HepG2 (cell line): ENCODE measurements around the gene APRT. TPM values are rescaled to one million over a fixed set of nuclear protein-coding genes. Genes with fewer than 3 reads are reported as not detected.

Experiments used
- ATAC-seq: fragments of 200-7000 bp; cut with Tn5 transposase; 3 replicates; pipeline ENCODE4 v1.9.1; 2020; ENCODE audit warnings: mild to moderate bottlenecking, moderate library complexity
- BruUV-seq: library from RNA; stranded (reverse); fragments of 400-500 nt; replicated peaks from 2 replicates; lab custom pipeline; 2021; lab: Mats Ljungman, UMichigan
- CTCF ChIA-PET: fragments of 300-600 bp; formaldehyde crosslinking; extraction: SDS; loops from one replicate; lab custom pipeline; 2021; ENCODE audit warnings: low total read pairs, inconsistent platforms, low intra/inter-chr PET ratio; lab: Yijun Ruan, JAX
- POLR2A ChIA-PET: fragments of 350-600 bp; sonication (Branson Sonifier 250); formaldehyde crosslinking; loops from one replicate; lab custom pipeline; 2020; ENCODE audit warnings: antibody characterized with exemption, inconsistent platforms; lab: Yijun Ruan, JAX
- DNase-seq: peaks from one replicate; pipeline ENCODE4 v3.0.0-alpha.2; 2015; ENCODE audit warnings: low spot score
- FAIRE-seq: peaks from 3 replicates; lab custom pipeline; 2011; peaks lifted over from hg19 to GRCh38; lab: Jason Lieb, UNC
- H2AFZ ChIP-seq: one replicate; pipeline ENCODE4 v1.6.1; 2011; ENCODE audit warnings: low read length, inconsistent platforms
- H3K27ac ChIP-seq: fragments of 300-600 bp; 3 replicates; pipeline ENCODE4 v1.8.0; 2011; ENCODE audit warnings: mixed run types, mild to moderate bottlenecking, mixed read lengths, low read length, inconsistent platforms; ENCODE audit not compliant: insufficient read depth; ENCODE audit errors: extremely low read length
- H3K27me3 ChIP-seq, 2 experiments: fragments of 200-600 bp in 1 of 2; 2 replicates in 1 of 2; 3 replicates in 1 of 2; pipeline versions ENCODE4 v1.6.0 to v1.8.0; 2011; ENCODE audit warnings: low read length in 2 of 2, mild to moderate bottlenecking in 2 of 2, moderate library complexity in 2 of 2, inconsistent platforms in 1 of 2; ENCODE audit not compliant: insufficient read depth in 2 of 2, control insufficient read depth in 1 of 2
- H3K36me3 ChIP-seq, 2 experiments: fragments of 200-600 bp in 1 of 2; replicated peaks in 1 of 2; 2 replicates in 1 of 2; 3 replicates in 1 of 2; pipeline versions ENCODE4 v1.5.1 to v1.8.0; 2011; ENCODE audit warnings: low read length in 2 of 2, inconsistent platforms in 1 of 2; ENCODE audit not compliant: insufficient read depth in 2 of 2, control insufficient read depth in 1 of 2
- H3K4me1 ChIP-seq: 2 replicates; pipeline ENCODE4 v1.5.1; 2012; ENCODE audit warnings: low read length, inconsistent platforms; ENCODE audit not compliant: insufficient read depth
- H3K4me2 ChIP-seq: 2 replicates; pipeline ENCODE4 v1.6.0; 2011; ENCODE audit warnings: low read depth, low read length, inconsistent platforms
- H3K4me3 ChIP-seq, 3 experiments: fragments of 200-600 bp in 1 of 3; sonication (generic), shearing (Covaris generic) in 1 of 3; replicated peaks in 1 of 3; 2 replicates each; pipeline ENCODE4 v1.5.1; 2011 to 2016; ENCODE audit warnings: low read length in 3 of 3, inconsistent platforms in 2 of 3, low read depth in 2 of 3, mild to moderate bottlenecking in 2 of 3, control low read depth in 1 of 3, mixed read lengths in 1 of 3; ENCODE audit not compliant: insufficient read depth in 1 of 3
- H3K79me2 ChIP-seq: one replicate; pipeline ENCODE4 v1.6.1; 2011; ENCODE audit warnings: low read length, inconsistent platforms; ENCODE audit not compliant: insufficient read depth
- H3K9ac ChIP-seq: 2 replicates; pipeline ENCODE4 v1.6.0; 2011; ENCODE audit warnings: mild to moderate bottlenecking, low read depth, low read length, inconsistent platforms; ENCODE audit not compliant: insufficient read depth
- H3K9me3 ChIP-seq: 2 replicates; pipeline ENCODE4 v1.5.1; 2012; ENCODE audit warnings: mild to moderate bottlenecking, low read length
- H4K20me1 ChIP-seq: 2 replicates; pipeline ENCODE4 v1.6.0; 2011; ENCODE audit warnings: inconsistent platforms, mild to moderate bottlenecking, low read length, moderate library complexity; ENCODE audit not compliant: insufficient read depth
- ADNP ChIP-seq: sonication (generic); formaldehyde crosslinking; IDR thresholded peaks from 2 replicates; pipeline ENCODE4 v1.4.0; 2020; ENCODE audit warnings: missing genetic modification reagents
- AGO2 ChIP-seq: fragments of 200-400 bp; formaldehyde crosslinking; optimal IDR thresholded peaks from 2 replicates; pipeline ENCODE3; 2017; ENCODE audit warnings: mild to moderate bottlenecking, low read depth, low read length, moderate library complexity
- HDAC2 ChIP-seq: sonication (generic); formaldehyde crosslinking; IDR thresholded peaks from 2 replicates; pipeline ENCODE4 v1.4.0; 2020; ENCODE audit warnings: missing genetic modification reagents
- HNRNPL ChIP-seq: fragments of 200-400 bp; formaldehyde crosslinking; IDR thresholded peaks from 2 replicates; pipeline ENCODE4 v1.6.1; 2017; ENCODE audit warnings: mild to moderate bottlenecking, low read depth, low read length
- HOXD1 ChIP-seq: sonication (generic); formaldehyde crosslinking; IDR thresholded peaks from 2 replicates; pipeline ENCODE4 v1.5.0; 2020; ENCODE audit warnings: missing genetic modification reagents
- KDM1A ChIP-seq: IDR thresholded peaks from 2 replicates; pipeline ENCODE4 v1.6.1; 2016; ENCODE audit warnings: missing compliant biosample characterization
- NFE2L2 ChIP-seq: fragments of 150-350 bp; IDR thresholded peaks from 2 replicates; pipeline ENCODE4 v1.6.1; 2014; ENCODE audit warnings: low read length
- RXRA ChIP-seq: sonication (generic); formaldehyde crosslinking; IDR thresholded peaks from 2 replicates; pipeline ENCODE4 v1.5.1; 2020; ENCODE audit warnings: missing genetic modification reagents
- ZBTB43 ChIP-seq: sonication (generic); formaldehyde crosslinking; conservative IDR thresholded peaks from 2 replicates; pipeline ENCODE4 v1.4.0; 2020; ENCODE audit warnings: missing genetic modification reagents
- ZFX ChIP-seq: sonication (generic); formaldehyde crosslinking; IDR thresholded peaks from 2 replicates; pipeline ENCODE4 v1.4.0; 2020; ENCODE audit warnings: mild to moderate bottlenecking, low read depth, missing genetic modification reagents, moderate library complexity
- ZMYM3 ChIP-seq: sonication (generic); formaldehyde crosslinking; IDR thresholded peaks from 2 replicates; pipeline ENCODE4 v1.5.1; 2020; ENCODE audit warnings: mild to moderate bottlenecking, missing genetic modification reagents
- ZNF260 ChIP-seq: sonication (generic); formaldehyde crosslinking; IDR thresholded peaks from 2 replicates; pipeline ENCODE4 v1.4.0; 2020; ENCODE audit warnings: missing genetic modification reagents, low read depth, mild to moderate bottlenecking, borderline replicate concordance
- ZNF563 ChIP-seq: sonication (generic); formaldehyde crosslinking; IDR thresholded peaks from 2 replicates; pipeline ENCODE4 v1.8.0; 2022; ENCODE audit warnings: mild to moderate bottlenecking, moderate library complexity, missing genetic modification reagents
- ZNF629 ChIP-seq: sonication (generic); formaldehyde crosslinking; conservative IDR thresholded peaks from 2 replicates; pipeline ENCODE4 v1.5.0; 2020; ENCODE audit warnings: missing genetic modification reagents
- WGBS: methylation state at CpG from one replicate; pipeline ENCODE4 v1.1.6; 2017; ENCODE audit warnings: low lambda C conversion rate; 5-methylcytosine and 5-hydroxymethylcytosine counted together
- in situ Hi-C: cut with HindIII; loops from 2 replicates; pipeline ENCODE4 v1.10.0; 2017; ENCODE audit warnings: low pct_unique_long_range_greater_than_20kb; ENCODE audit not compliant: extremely low pct_ligation_motif_present
- intact Hi-C: fragments of 100-400 bp; cut with micrococcal nuclease; formaldehyde crosslinking; loops from one replicate; pipeline ENCODE4 v1.10.0; 2022; ENCODE audit not compliant: unreplicated experiment
- polyA plus RNA-seq, 8 experiments: library from polyadenylated mRNA; depleted of rRNA in 3 of 8; stranded (reverse) in 7 of 8; unstranded in 1 of 8; fragments of >200 nt; fragmentation: Illumina TruSeq in 4 of 8; extraction: Trizol in 4 of 8; gene quantifications; 2 replicates each; pipeline versions ENCODE4 v1.2.1 to v1.2.3, GENCODE V29; 2011 to 2016; ENCODE audit warnings: low read depth in 4 of 8, missing spikeins in 1 of 8, mixed read lengths in 1 of 8; ENCODE audit not compliant: insufficient read depth in 1 of 8
- total RNA-seq, 5 experiments: library from RNA; depleted of rRNA; stranded (reverse); fragments of >200 nt; fragmentation: Illumina TruSeq; extraction: Trizol; gene quantifications; 2 replicates each; pipeline ENCODE4 v1.2.3, GENCODE V29; 2016; ENCODE audit warnings: low read depth in 1 of 5
- TF ChIP-seq, protein P1 (sequence below): sonication (generic); formaldehyde crosslinking; IDR thresholded peaks from 2 replicates; pipeline ENCODE4 v1.4.0; 2020; ENCODE audit warnings: missing genetic modification reagents
- TF ChIP-seq, protein P2 (sequence below): sonication (generic); formaldehyde crosslinking; IDR thresholded peaks from 2 replicates; pipeline ENCODE4 v1.4.0; 2020; ENCODE audit warnings: missing genetic modification reagents

Gene APRT
- total and polyA plus RNA-seq, 2 of the 13 experiments (the other 11 are each of a cell fraction or from before 2014, with no cell fraction given) = 155 to 242 TPM

GRCh38 chr16:88761830-88762229 lies 49.9 kb downstream of the APRT start (continued):
- TF ChIP-seq ZBTB43 (CRISPR knock-in tag) = no peak

DNA sequence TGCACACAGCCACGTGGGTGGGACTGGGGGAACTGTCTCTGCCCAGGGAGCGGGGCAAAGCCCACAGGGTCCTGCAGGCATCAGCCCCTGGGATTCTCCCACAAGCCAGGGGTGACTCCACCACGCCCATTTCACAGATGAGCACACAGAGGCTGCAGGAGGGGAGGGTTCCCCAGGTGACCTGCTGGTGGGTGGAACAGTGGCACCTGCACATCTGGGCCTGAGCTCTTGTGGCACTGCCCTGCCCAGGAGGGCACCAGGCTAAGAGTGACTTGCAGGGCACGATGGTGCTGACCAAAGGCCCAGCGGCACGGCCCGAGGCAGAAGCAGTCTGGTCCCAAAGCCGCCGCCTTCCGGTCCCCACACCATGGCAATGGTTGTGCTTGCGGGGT lies 50.6 kb downstream of the APRT start:
- no peak for ATAC-seq
- H3K36me3 ChIP-seq = peaks cover 0 to 2% of the 10 kb centered on the region in 2 experiments; a peak in 2 of 5 replicates
- WGBS = 89% methylated on average over 6 of the region's 11 CpGs
- H4K20me1 ChIP-seq = peaks cover 28% of the 10 kb centered on the region
- TF ChIP-seq ZMYM3 (CRISPR knock-in tag) = peak; percentile 82
- peak; percentile 97 for TF ChIP-seq ZNF629 (CRISPR knock-in tag)
- TF ChIP-seq RXRA (CRISPR knock-in tag) = no peak
- 0 out of 2 replicates have a peak, but pooled peaks have one; percentile 28 for TF ChIP-seq ADNP (CRISPR knock-in tag)
- TF ChIP-seq, protein P1, sequence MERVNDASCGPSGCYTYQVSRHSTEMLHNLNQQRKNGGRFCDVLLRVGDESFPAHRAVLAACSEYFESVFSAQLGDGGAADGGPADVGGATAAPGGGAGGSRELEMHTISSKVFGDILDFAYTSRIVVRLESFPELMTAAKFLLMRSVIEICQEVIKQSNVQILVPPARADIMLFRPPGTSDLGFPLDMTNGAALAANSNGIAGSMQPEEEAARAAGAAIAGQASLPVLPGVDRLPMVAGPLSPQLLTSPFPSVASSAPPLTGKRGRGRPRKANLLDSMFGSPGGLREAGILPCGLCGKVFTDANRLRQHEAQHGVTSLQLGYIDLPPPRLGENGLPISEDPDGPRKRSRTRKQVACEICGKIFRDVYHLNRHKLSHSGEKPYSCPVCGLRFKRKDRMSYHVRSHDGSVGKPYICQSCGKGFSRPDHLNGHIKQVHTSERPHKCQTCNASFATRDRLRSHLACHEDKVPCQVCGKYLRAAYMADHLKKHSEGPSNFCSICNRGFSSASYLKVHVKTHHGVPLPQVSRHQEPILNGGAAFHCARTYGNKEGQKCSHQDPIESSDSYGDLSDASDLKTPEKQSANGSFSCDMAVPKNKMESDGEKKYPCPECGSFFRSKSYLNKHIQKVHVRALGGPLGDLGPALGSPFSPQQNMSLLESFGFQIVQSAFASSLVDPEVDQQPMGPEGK (CRISPR knock-in tag) = no peak
- 0 out of 2 replicates have a peak, but pooled peaks have one; percentile 18 for TF ChIP-seq HDAC2 (CRISPR knock-in tag)
- peak; percentile 55; the same call in 1 of the 2 replicates for TF ChIP-seq KDM1A
- no peak for TF ChIP-seq HOXD1 (CRISPR knock-in tag)
- TF ChIP-seq ZNF563 (CRISPR knock-in tag) = 0 out of 2 replicates have a peak, but pooled peaks have one; percentile 32
- peak; percentile 79; the same call in 1 of the 2 replicates for TF ChIP-seq HNRNPL
- no peak for TF ChIP-seq NFE2L2
- TF ChIP-seq ZFX (CRISPR knock-in tag) = no peak
- TF ChIP-seq, protein P2, sequence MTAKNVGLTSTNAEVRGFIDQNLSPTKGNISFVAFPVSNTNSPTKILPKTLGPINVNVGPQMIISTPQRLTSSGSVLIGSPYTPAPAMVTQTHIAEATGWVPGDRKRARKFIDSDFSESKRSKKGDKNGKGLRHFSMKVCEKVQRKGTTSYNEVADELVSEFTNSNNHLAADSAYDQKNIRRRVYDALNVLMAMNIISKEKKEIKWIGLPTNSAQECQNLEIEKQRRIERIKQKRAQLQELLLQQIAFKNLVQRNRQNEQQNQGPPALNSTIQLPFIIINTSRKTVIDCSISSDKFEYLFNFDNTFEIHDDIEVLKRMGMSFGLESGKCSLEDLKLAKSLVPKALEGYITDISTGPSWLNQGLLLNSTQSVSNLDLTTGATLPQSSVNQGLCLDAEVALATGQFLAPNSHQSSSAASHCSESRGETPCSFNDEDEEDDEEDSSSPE (CRISPR knock-in tag) = no peak
- peak; percentile 5 for TF ChIP-seq AGO2
- TF ChIP-seq ZNF260 (CRISPR knock-in tag) = no peak
- H3K79me2 ChIP-seq = peaks cover 20% of the 10 kb centered on the region
- intact Hi-C loops (no loop called here), in situ Hi-C loops (no loop called here)
- H3K4me2 ChIP-seq = no peak overlapping the region
- no peaks in the 10 kb centered on the region for H3K27me3 ChIP-seq
- H3K4me3 ChIP-seq = no peak overlapping the region
- 0 out of 2 replicates have a peak overlapping the region, but pooled peaks have one; percentile 53 for H3K9ac ChIP-seq
- no peak for FAIRE-seq
- no TSS peak for BruUV-seq
- CTCF ChIA-PET = no interaction called here
- POLR2A ChIA-PET = interaction anchor here (1.4 to 2.9 kb wide), 3 partner anchors 22 to 97 kb away, joined by 5 to 36 read pairs (median 6); partner anchors contain the start of gene PIEZO1
- no peak overlapping the region for H3K27ac ChIP-seq
- no peak overlapping the region for H2AFZ ChIP-seq
- DNase-seq = no peak
- H3K4me1 ChIP-seq = peaks cover 69% of the 10 kb centered on the region
- no peaks in the 10 kb centered on the region for H3K9me3 ChIP-seq
